Measurements from ENCODE around the gene ETAA1.

Gene ETAA1

DNA sequence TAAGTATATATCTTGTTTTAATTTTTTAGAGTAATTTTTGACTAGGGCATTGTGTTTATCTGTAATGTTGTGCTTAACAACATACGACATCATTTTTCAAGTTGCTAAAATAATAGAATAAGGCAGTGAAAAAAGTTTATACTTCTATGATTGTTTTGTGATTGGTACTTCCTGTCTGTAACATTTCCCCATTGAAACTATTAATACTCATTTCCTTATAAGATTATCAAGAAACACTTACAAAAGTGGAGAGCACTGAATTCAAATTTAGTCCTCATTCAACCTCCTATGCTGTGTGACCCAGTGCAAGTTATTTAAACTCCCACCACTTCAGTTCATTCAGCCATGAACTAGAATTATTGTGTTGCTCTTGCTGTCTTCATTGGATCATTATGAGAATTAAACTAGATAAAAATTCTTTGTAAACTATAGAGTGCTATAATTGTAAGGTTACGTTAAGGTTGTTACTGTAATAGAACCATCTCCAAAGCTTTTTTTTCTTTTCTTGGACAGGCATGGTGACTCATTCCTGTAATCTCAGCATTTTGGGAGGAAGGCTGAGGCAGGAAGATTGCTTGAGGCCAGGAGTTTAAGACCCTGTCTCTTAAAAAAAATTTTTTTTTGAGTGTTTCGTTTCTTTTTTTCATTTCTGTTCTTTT is 2.8 kb downstream of the ETAA1 start:
- no peak overlapping the region for H3K27ac ChIP-seq (ENCODE audit: insufficient read depth in 1 of 2, low read depth in 1 of 2, low read length in 2 of 2, poor library complexity in 1 of 2, severe bottlenecking in 2 of 2)

DNA sequence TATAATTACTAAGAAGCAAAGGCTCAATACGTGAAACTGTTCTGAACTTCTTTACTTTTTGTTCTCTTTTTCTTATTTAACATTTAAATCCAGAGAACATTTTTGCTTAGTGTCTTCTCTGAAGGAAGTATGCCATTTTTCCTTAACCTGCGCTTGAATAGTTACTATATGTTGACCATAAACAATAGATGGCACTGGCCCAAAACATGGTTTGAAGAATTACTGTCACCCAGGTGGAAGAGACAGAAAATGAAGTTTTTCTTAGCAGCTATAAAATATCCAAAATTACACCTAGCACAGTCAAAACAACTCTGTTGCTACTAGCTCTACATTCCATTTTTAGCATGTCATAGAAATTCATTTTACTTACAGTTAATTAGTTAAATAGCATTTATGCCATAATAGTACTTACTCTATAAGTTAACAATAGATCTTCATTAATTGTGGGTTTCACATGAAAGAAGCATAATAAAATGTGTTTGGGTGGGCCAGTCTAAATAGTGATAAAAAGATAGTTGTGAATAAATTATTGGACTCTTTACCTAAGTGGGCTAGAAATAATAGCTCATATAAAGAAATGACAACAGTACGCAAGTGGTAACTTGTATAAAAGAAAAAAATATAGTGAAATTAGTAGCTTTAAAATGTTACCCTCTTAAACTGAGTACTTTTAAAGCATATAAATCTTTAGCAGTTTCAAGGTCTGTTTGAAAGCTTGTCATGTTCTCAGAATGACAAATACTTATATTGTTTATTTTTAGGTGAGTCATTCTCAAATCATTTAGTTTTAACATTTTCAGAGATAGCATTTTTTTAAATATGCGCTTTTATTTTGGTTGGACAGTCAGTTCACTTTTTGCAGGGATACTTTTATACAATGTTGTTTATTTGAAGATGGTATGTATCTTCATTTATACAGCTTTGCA is 3.7 kb downstream of the ETAA1 start:
- Histone ChIP-seq H3K4me3 (ENCODE audit: control insufficient read depth in 1 of 7, extremely low read depth in 1 of 7, insufficient read depth in 4 of 7, low read depth in 2 of 7, low read length in 6 of 7) (no peak overlapping the region), H3K4me1 (ENCODE audit: control extremely low read depth in 1 of 4, control insufficient read depth in 4 of 4, insufficient read depth in 4 of 4, low read length in 3 of 4) (peaks cover 0 to 6% (median 2%) of the 10 kb centered on the region in 4 experiments), H3K9me3 (ENCODE audit: control extremely low read depth in 1 of 5, control insufficient read depth in 4 of 5, insufficient read depth in 2 of 5, low read depth in 1 of 5, low read length in 4 of 5) (no peaks in the 10 kb centered on the region), H3K27ac (ENCODE audit: insufficient read depth in 1 of 2, low read depth in 1 of 2, low read length in 2 of 2, poor library complexity in 1 of 2, severe bottlenecking in 2 of 2) (no peak overlapping the region), H3K27me3 (replicated peaks in 2 of 5; ENCODE audit: control insufficient read depth in 4 of 5, insufficient read depth in 5 of 5, low read length in 4 of 5) (no peaks in the 10 kb centered on the region), H3K36me3 (ENCODE audit: control insufficient read depth in 4 of 4, insufficient read depth in 4 of 4, low read length in 3 of 4) (peaks cover 7 to 33% (median 17%) of the 10 kb centered on the region in 4 experiments)
- POLR2A ChIA-PET: no interaction called here
- WGBS (ENCODE audit: insufficient coverage): no CpG with 5 or more reads among the region's 4 CpGs
- DNase-seq: no peak
- CTCF ChIA-PET: no interaction called here

More for the DNA sequence above, 2.8 kb downstream of the ETAA1 start:
- CTCF ChIA-PET: no interaction called here
- Histone ChIP-seq H3K9me3 (ENCODE audit: control extremely low read depth in 1 of 5, control insufficient read depth in 4 of 5, insufficient read depth in 2 of 5, low read depth in 1 of 5, low read length in 4 of 5) (no peaks in the 10 kb centered on the region), H3K27me3 (replicated peaks in 2 of 5; ENCODE audit: control insufficient read depth in 4 of 5, insufficient read depth in 5 of 5, low read length in 4 of 5) (no peaks in the 10 kb centered on the region), H3K4me3 (ENCODE audit: control insufficient read depth in 1 of 7, extremely low read depth in 1 of 7, insufficient read depth in 4 of 7, low read depth in 2 of 7, low read length in 6 of 7) (no peak overlapping the region), H3K36me3 (ENCODE audit: control insufficient read depth in 4 of 4, insufficient read depth in 4 of 4, low read length in 3 of 4) (peaks cover 7 to 27% (median 17%) of the 10 kb centered on the region in 4 experiments), H3K4me1 (ENCODE audit: control extremely low read depth in 1 of 4, control insufficient read depth in 4 of 4, insufficient read depth in 4 of 4, low read length in 3 of 4) (peaks cover 0 to 6% (median 2%) of the 10 kb centered on the region in 4 experiments)
- no CpG with 5 or more reads among the region's 3 CpGs for WGBS (ENCODE audit: insufficient coverage)
- no peak for DNase-seq
- POLR2A ChIA-PET: no interaction called here

- POLR2A ChIA-PET: interaction anchor here (0.6 kb wide), 2 partner anchors 11 to 61 kb away, joined by 3 to 6 read pairs; no protein-coding TSS in a partner anchor
- no peak overlapping the region for H3K4me3 ChIP-seq (ENCODE audit: control insufficient read depth in 1 of 7, extremely low read depth in 1 of 7, insufficient read depth in 4 of 7, low read depth in 2 of 7, low read length in 6 of 7)
- no peaks in the 10 kb centered on the region for H3K4me1 ChIP-seq (ENCODE audit: control extremely low read depth in 1 of 4, control insufficient read depth in 4 of 4, insufficient read depth in 4 of 4, low read length in 3 of 4)
- DNase-seq: no peak
- H3K27ac ChIP-seq (ENCODE audit: insufficient read depth in 1 of 2, low read depth in 1 of 2, low read length in 2 of 2, poor library complexity in 1 of 2, severe bottlenecking in 2 of 2): no peak overlapping the region
- H3K9me3 ChIP-seq (ENCODE audit: control extremely low read depth in 1 of 5, control insufficient read depth in 4 of 5, insufficient read depth in 2 of 5, low read depth in 1 of 5, low read length in 4 of 5): no peaks in the 10 kb centered on the region
- H3K36me3 ChIP-seq (ENCODE audit: control insufficient read depth in 4 of 4, insufficient read depth in 4 of 4, low read length in 3 of 4): peaks cover 8 to 34% (median 17%) of the 10 kb centered on the region in 4 experiments
- CTCF ChIA-PET: interaction anchor here (0.6 kb wide), 1 partner anchor 10 kb away, joined by 3 read pairs; no protein-coding TSS in a partner anchor
- no peaks in the 10 kb centered on the region for H3K27me3 ChIP-seq (replicated peaks in 2 of 5; ENCODE audit: control insufficient read depth in 4 of 5, insufficient read depth in 5 of 5, low read length in 4 of 5)
These were observed 11.2 kb downstream of the ETAA1 start for GRCh38 chr2:67408346-67408745.

DNA sequence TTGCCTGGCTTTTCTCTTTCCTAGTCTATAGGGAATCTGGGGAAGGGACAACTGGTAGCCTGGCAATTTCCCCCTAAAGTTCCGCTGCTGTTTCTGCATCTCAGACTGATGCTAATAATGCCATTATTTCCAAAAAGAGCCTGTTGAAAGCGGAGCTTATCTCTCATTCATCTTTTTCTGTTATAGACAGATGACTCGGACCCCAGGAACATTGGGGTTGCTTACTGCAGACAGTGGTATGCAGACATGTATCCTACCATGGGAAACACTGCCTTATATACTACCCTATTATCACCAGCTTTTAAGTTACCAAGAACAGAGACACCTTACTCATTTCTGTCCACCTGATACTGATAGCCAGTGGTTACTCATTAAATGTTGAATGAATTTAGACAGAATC is 15.3 kb downstream of the ETAA1 start:
- Histone ChIP-seq H3K4me1 (ENCODE audit: control extremely low read depth in 1 of 4, control insufficient read depth in 4 of 4, insufficient read depth in 4 of 4, low read length in 3 of 4) (no peaks in the 10 kb centered on the region), H3K9me3 (ENCODE audit: control extremely low read depth in 1 of 5, control insufficient read depth in 4 of 5, insufficient read depth in 2 of 5, low read depth in 1 of 5, low read length in 4 of 5) (peaks cover 0 to 1% (median 0%) of the 10 kb centered on the region in 5 experiments), H3K27me3 (replicated peaks in 2 of 5; ENCODE audit: control insufficient read depth in 4 of 5, insufficient read depth in 5 of 5, low read length in 4 of 5) (no peaks in the 10 kb centered on the region), H3K27ac (ENCODE audit: insufficient read depth in 1 of 2, low read depth in 1 of 2, low read length in 2 of 2, poor library complexity in 1 of 2, severe bottlenecking in 2 of 2) (no peak overlapping the region), H3K36me3 (ENCODE audit: control insufficient read depth in 4 of 4, insufficient read depth in 4 of 4, low read length in 3 of 4) (peaks cover 0 to 13% (median 5%) of the 10 kb centered on the region in 4 experiments), H3K4me3 (ENCODE audit: control insufficient read depth in 1 of 7, extremely low read depth in 1 of 7, insufficient read depth in 4 of 7, low read depth in 2 of 7, low read length in 6 of 7) (no peak overlapping the region)
- ChIA-PET POLR2A (no interaction called here), CTCF (no interaction called here)
- WGBS (ENCODE audit: insufficient coverage): 88% methylated on average over 2 of the region's 3 CpGs
- no peak for DNase-seq

DNA sequence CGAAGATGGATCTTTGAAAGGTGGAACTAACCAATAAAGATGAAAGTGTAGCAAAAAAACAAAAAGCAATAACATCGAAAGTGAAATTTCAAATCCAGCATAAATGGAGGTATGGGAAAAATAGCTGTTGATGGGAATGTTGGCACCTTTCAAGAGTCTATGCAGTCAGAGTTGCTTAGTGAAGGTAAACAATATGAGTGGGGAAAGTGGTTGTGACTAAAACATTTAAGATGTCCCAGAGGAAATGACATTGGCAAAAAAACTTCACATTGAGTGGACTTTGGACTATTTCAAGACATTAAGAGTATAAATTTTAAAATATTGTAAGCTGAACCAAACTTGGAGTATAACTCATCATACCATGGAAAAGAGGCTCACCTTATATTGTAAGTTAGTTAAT is 17.7 kb downstream of the ETAA1 start:
- no peak overlapping the region for H3K27ac ChIP-seq (ENCODE audit: insufficient read depth in 1 of 2, low read depth in 1 of 2, low read length in 2 of 2, poor library complexity in 1 of 2, severe bottlenecking in 2 of 2)
- CTCF ChIA-PET: no interaction called here
- H3K27me3 ChIP-seq (replicated peaks in 2 of 5; ENCODE audit: control insufficient read depth in 4 of 5, insufficient read depth in 5 of 5, low read length in 4 of 5): no peaks in the 10 kb centered on the region
- H3K4me1 ChIP-seq (ENCODE audit: control extremely low read depth in 1 of 4, control insufficient read depth in 4 of 4, insufficient read depth in 4 of 4, low read length in 3 of 4): no peaks in the 10 kb centered on the region
- 100% methylated on average over 2 of the region's 2 CpGs for WGBS (ENCODE audit: insufficient coverage)
- H3K36me3 ChIP-seq (ENCODE audit: control insufficient read depth in 4 of 4, insufficient read depth in 4 of 4, low read length in 3 of 4): peaks cover 0 to 9% (median 4%) of the 10 kb centered on the region in 4 experiments
- POLR2A ChIA-PET: no interaction called here
- H3K9me3 ChIP-seq (ENCODE audit: control extremely low read depth in 1 of 5, control insufficient read depth in 4 of 5, insufficient read depth in 2 of 5, low read depth in 1 of 5, low read length in 4 of 5): peaks cover 0 to 1% (median 0%) of the 10 kb centered on the region in 5 experiments
- DNase-seq: no peak
- no peak overlapping the region for H3K4me3 ChIP-seq (ENCODE audit: control insufficient read depth in 1 of 7, extremely low read depth in 1 of 7, insufficient read depth in 4 of 7, low read depth in 2 of 7, low read length in 6 of 7)

DNA sequence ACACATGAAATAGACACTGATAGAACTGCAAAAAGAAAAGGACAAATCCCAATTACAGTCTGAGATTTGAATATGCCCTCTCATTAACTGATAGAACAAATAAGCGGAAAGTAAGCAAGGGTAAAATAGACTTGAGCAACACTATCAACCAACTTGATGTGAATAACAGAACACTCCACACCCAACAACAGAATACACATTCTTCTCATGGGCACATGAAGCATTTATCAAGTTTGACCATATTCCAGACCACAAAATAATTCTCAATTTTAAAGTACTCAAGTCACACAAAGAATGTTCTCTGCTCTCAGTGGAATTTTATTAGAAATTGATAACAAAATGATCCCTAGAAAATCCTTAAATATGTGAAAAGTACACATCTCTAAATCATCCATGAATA is 19.0 kb downstream of the ETAA1 start:
- H3K36me3 ChIP-seq (ENCODE audit: control insufficient read depth in 4 of 4, insufficient read depth in 4 of 4, low read length in 3 of 4): peaks cover 0 to 5% (median 1%) of the 10 kb centered on the region in 4 experiments
- H3K27ac ChIP-seq (ENCODE audit: insufficient read depth in 1 of 2, low read depth in 1 of 2, low read length in 2 of 2, poor library complexity in 1 of 2, severe bottlenecking in 2 of 2): no peak overlapping the region
- peaks cover 0 to 1% (median 0%) of the 10 kb centered on the region in 5 experiments for H3K9me3 ChIP-seq (ENCODE audit: control extremely low read depth in 1 of 5, control insufficient read depth in 4 of 5, insufficient read depth in 2 of 5, low read depth in 1 of 5, low read length in 4 of 5)
- ChIA-PET POLR2A (no interaction called here), CTCF (no interaction called here)
- 100% methylated on average over 1 of the region's 1 CpG for WGBS (ENCODE audit: insufficient coverage)
- no peak overlapping the region for H3K4me3 ChIP-seq (ENCODE audit: control insufficient read depth in 1 of 7, extremely low read depth in 1 of 7, insufficient read depth in 4 of 7, low read depth in 2 of 7, low read length in 6 of 7)
- DNase-seq: no peak
- H3K27me3 ChIP-seq (replicated peaks in 2 of 5; ENCODE audit: control insufficient read depth in 4 of 5, insufficient read depth in 5 of 5, low read length in 4 of 5): no peaks in the 10 kb centered on the region
- H3K4me1 ChIP-seq (ENCODE audit: control extremely low read depth in 1 of 4, control insufficient read depth in 4 of 4, insufficient read depth in 4 of 4, low read length in 3 of 4): no peaks in the 10 kb centered on the region

- no CpG with 5 or more reads among the region's 1 CpG for WGBS (ENCODE audit: insufficient coverage)
- Histone ChIP-seq H3K36me3 (ENCODE audit: control insufficient read depth in 4 of 4, insufficient read depth in 4 of 4, low read length in 3 of 4) (no peaks in the 10 kb centered on the region), H3K27ac (ENCODE audit: insufficient read depth in 1 of 2, low read depth in 1 of 2, low read length in 2 of 2, poor library complexity in 1 of 2, severe bottlenecking in 2 of 2) (no peak overlapping the region), H3K9me3 (ENCODE audit: control extremely low read depth in 1 of 5, control insufficient read depth in 4 of 5, insufficient read depth in 2 of 5, low read depth in 1 of 5, low read length in 4 of 5) (peaks cover 0 to 8% (median 6%) of the 10 kb centered on the region in 5 experiments), H3K27me3 (replicated peaks in 2 of 5; ENCODE audit: control insufficient read depth in 4 of 5, insufficient read depth in 5 of 5, low read length in 4 of 5) (no peaks in the 10 kb centered on the region), H3K4me1 (ENCODE audit: control extremely low read depth in 1 of 4, control insufficient read depth in 4 of 4, insufficient read depth in 4 of 4, low read length in 3 of 4) (no peaks in the 10 kb centered on the region), H3K4me3 (ENCODE audit: control insufficient read depth in 1 of 7, extremely low read depth in 1 of 7, insufficient read depth in 4 of 7, low read depth in 2 of 7, low read length in 6 of 7) (no peak overlapping the region)
- no peak for DNase-seq
- POLR2A ChIA-PET: no interaction called here
- CTCF ChIA-PET: no interaction called here
These were observed 26.4 kb downstream of the ETAA1 start for GRCh38 chr2:67423489-67423888.

Measured in common myeloid progenitor, CD34-positive (primary cell).